GM12873 (cell line): ENCODE data around the gene RASSF1.

Experiments
- CTCF ChIP-seq: IDR thresholded peaks from 2 replicates; pipeline ENCODE4 v1.5.1; 2012; ENCODE audit warnings: low read depth, mild to moderate bottlenecking, moderate library complexity, low read length, control low read depth; ENCODE audit not compliant: insufficient read depth; ENCODE audit errors: missing control alignments

The RASSF1 gene

GRCh38 chr3:50330330-50330729, 10.3 kb downstream of the RASSF1 start:
- no peak for TF ChIP-seq CTCF

- TF ChIP-seq CTCF = no peak
Observed at GRCh38 chr3:50327943-50328691, 12.5 kb downstream of the RASSF1 start, which contains the start of gene TUSC2. Gene TUSC2 (minus strand): TSS chr3:50328223. CDS start chr3:50328099, 124 bp downstream.

GRCh38 chr3:50327129-50327528, 13.5 kb downstream of the RASSF1 start:
- no peak for TF ChIP-seq CTCF

- no peak for TF ChIP-seq CTCF
Observed at GRCh38 chr3:50326182-50326541, 14.5 kb downstream of the RASSF1 start.

GRCh38 chr3:50325497-50326181, 15.0 kb downstream of the RASSF1 start:
- TF ChIP-seq CTCF = no peak

GRCh38 chr3:50325113-50325480, 15.5 kb downstream of the RASSF1 start:
- no peak for TF ChIP-seq CTCF

GRCh38 chr3:50324351-50325112, 16.1 kb downstream of the RASSF1 start:
- peak; percentile 88 for TF ChIP-seq CTCF
